WTC11 (cell line): ENCODE data around the gene ANO2.

Experiments used
- CTCF ChIP-seq: fragments of 200-600 bp; IDR thresholded peaks from 2 replicates; pipeline ENCODE4 v1.8.0; 2022; ENCODE audit warnings: antibody characterized with exemption
- E2F4 ChIP-seq: sonication (generic); formaldehyde crosslinking; IDR thresholded peaks from 2 replicates; pipeline ENCODE4 v1.8.1; 2022; ENCODE audit warnings: low read depth, mild to moderate bottlenecking, moderate library complexity, missing genetic modification reagents, borderline replicate concordance
- ESRRA ChIP-seq: sonication (generic); formaldehyde crosslinking; IDR thresholded peaks from 2 replicates; pipeline ENCODE4 v1.8.1; 2022; ENCODE audit warnings: mild to moderate bottlenecking, missing genetic modification reagents, borderline replicate concordance
- GTF2I ChIP-seq: fragments of 250-450 bp; sonication (Bioruptor Pico); conservative IDR thresholded peaks from 2 replicates; pipeline ENCODE4 v1.4.0; 2021; ENCODE audit warnings: mild to moderate bottlenecking
- MYBL2 ChIP-seq: sonication (generic); formaldehyde crosslinking; IDR thresholded peaks from 2 replicates; pipeline ENCODE4 v1.8.1; 2023; ENCODE audit warnings: mild to moderate bottlenecking, moderate library complexity, missing genetic modification reagents
- NFYB ChIP-seq: sonication (generic); formaldehyde crosslinking; conservative IDR thresholded peaks from 2 replicates; pipeline ENCODE4 v1.8.0; 2022; ENCODE audit warnings: low read depth, missing genetic modification reagents
- NR2C2 ChIP-seq: sonication (generic); formaldehyde crosslinking; IDR thresholded peaks from 2 replicates; pipeline ENCODE4 v1.8.0; 2022; ENCODE audit warnings: mild to moderate bottlenecking, missing genetic modification reagents
- ZBTB43 ChIP-seq: sonication (generic); formaldehyde crosslinking; IDR thresholded peaks from 2 replicates; pipeline ENCODE4 v1.8.1; 2023; ENCODE audit warnings: mild to moderate bottlenecking, missing genetic modification reagents
- ZNF219 ChIP-seq: sonication (generic); formaldehyde crosslinking; IDR thresholded peaks from 2 replicates; pipeline ENCODE4 v1.8.0; 2023; ENCODE audit warnings: missing genetic modification reagents, mild to moderate bottlenecking, borderline replicate concordance
- TF ChIP-seq, protein P1 (sequence below): sonication (generic); formaldehyde crosslinking; IDR thresholded peaks from 2 replicates; pipeline ENCODE4 v1.8.0; 2022; ENCODE audit warnings: mild to moderate bottlenecking, missing genetic modification reagents
- TF ChIP-seq, protein P2 (sequence below): sonication (generic); formaldehyde crosslinking; IDR thresholded peaks from 2 replicates; pipeline ENCODE4 v1.8.1; 2023; ENCODE audit warnings: mild to moderate bottlenecking, moderate library complexity, missing genetic modification reagents
- TF ChIP-seq, protein P3 (sequence below): sonication (generic); formaldehyde crosslinking; IDR thresholded peaks from 2 replicates; pipeline ENCODE4 v1.8.1; 2023; ENCODE audit warnings: mild to moderate bottlenecking, missing genetic modification reagents
- TF ChIP-seq, protein P4 (sequence below): sonication (generic); formaldehyde crosslinking; conservative IDR thresholded peaks from 2 replicates; pipeline ENCODE4 v1.8.1; 2022; ENCODE audit warnings: mild to moderate bottlenecking, missing genetic modification reagents
- TF ChIP-seq, protein P5 (sequence below): sonication (generic); formaldehyde crosslinking; IDR thresholded peaks from 2 replicates; pipeline ENCODE4 v1.8.0; 2022; ENCODE audit warnings: mild to moderate bottlenecking, missing genetic modification reagents

DNA sequence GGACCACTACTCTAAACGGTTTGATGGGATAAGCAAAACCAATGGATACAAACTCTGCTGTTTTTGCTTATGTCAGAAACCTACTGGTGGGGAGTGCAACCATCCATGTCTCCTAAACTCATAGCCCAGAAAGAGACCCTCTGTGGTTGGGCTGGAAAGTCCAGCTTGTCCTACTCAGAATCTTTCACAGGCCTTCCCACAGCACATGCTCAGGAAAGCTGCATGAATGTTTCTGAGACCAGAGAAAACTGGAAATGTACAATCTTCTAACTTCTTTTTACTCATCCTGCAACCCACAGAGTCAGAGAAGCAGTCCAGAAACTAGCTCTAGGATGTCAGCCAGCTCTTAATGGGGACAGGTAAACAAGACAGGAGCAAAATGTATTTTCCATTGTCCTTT lies 73.3 kb downstream of the ANO2 start:
- TF ChIP-seq, protein P1, sequence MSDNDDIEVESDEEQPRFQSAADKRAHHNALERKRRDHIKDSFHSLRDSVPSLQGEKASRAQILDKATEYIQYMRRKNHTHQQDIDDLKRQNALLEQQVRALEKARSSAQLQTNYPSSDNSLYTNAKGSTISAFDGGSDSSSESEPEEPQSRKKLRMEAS, result no peak
- TF ChIP-seq, protein P2, sequence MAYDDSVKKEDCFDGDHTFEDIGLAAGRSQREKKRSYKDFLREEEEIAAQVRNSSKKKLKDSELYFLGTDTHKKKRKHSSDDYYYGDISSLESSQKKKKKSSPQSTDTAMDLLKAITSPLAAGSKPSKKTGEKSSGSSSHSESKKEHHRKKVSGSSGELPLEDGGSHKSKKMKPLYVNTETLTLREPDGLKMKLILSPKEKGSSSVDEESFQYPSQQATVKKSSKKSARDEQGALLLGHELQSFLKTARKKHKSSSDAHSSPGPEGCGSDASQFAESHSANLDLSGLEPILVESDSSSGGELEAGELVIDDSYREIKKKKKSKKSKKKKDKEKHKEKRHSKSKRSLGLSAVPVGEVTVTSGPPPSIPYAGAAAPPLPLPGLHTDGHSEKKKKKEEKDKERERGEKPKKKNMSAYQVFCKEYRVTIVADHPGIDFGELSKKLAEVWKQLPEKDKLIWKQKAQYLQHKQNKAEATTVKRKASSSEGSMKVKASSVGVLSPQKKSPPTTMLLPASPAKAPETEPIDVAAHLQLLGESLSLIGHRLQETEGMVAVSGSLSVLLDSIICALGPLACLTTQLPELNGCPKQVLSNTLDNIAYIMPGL (CRISPR knock-in tag), result no peak
- no peak for TF ChIP-seq ESRRA
- TF ChIP-seq, protein P3, sequence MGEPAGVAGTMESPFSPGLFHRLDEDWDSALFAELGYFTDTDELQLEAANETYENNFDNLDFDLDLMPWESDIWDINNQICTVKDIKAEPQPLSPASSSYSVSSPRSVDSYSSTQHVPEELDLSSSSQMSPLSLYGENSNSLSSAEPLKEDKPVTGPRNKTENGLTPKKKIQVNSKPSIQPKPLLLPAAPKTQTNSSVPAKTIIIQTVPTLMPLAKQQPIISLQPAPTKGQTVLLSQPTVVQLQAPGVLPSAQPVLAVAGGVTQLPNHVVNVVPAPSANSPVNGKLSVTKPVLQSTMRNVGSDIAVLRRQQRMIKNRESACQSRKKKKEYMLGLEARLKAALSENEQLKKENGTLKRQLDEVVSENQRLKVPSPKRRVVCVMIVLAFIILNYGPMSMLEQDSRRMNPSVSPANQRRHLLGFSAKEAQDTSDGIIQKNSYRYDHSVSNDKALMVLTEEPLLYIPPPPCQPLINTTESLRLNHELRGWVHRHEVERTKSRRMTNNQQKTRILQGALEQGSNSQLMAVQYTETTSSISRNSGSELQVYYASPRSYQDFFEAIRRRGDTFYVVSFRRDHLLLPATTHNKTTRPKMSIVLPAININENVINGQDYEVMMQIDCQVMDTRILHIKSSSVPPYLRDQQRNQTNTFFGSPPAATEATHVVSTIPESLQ, result no peak
- TF ChIP-seq E2F4, result no peak
- TF ChIP-seq, protein P4, sequence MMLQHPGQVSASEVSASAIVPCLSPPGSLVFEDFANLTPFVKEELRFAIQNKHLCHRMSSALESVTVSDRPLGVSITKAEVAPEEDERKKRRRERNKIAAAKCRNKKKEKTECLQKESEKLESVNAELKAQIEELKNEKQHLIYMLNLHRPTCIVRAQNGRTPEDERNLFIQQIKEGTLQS, result no peak
- TF ChIP-seq NR2C2 (CRISPR knock-in tag), result no peak
- TF ChIP-seq CTCF, result no peak
- TF ChIP-seq NFYB (CRISPR knock-in tag), result no peak
- TF ChIP-seq ZNF219 (CRISPR knock-in tag), result no peak
- TF ChIP-seq MYBL2 (CRISPR knock-in tag), result no peak
- no peak for TF ChIP-seq GTF2I
- no peak for TF ChIP-seq ZBTB43 (CRISPR knock-in tag)
- TF ChIP-seq, protein P5, sequence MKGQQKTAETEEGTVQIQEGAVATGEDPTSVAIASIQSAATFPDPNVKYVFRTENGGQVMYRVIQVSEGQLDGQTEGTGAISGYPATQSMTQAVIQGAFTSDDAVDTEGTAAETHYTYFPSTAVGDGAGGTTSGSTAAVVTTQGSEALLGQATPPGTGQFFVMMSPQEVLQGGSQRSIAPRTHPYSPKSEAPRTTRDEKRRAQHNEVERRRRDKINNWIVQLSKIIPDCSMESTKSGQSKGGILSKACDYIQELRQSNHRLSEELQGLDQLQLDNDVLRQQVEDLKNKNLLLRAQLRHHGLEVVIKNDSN (CRISPR knock-in tag), result no peak
